SK-N-DZ (cell line): ENCODE measurements around the gene SYNPO.

Experiments
- DNase-seq: peaks from one replicate; pipeline ENCODE4 v3.0.0-alpha.2; 2015; ENCODE audit warnings: low spot score

SYNPO gene

DNA sequence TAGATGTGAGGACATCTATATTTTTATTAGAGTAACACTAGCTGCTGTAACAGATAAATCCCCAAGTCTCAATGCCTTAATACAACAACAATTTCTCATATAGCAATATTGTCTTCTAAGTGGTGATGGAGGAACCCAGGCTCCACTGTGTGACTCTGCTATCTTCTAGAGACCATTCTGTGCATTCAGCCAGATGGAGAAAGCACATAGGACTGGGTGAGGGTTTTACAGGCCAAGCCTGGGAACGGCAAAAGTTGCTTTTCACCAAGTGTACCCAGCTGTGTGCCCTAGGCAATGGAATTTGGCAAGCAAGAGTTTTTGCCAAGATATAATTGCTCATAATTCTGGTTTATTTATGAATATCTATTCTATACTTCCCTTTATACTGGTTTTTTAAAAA is 48.7 kb downstream of the SYNPO start:
- no peak for DNase-seq

DNA sequence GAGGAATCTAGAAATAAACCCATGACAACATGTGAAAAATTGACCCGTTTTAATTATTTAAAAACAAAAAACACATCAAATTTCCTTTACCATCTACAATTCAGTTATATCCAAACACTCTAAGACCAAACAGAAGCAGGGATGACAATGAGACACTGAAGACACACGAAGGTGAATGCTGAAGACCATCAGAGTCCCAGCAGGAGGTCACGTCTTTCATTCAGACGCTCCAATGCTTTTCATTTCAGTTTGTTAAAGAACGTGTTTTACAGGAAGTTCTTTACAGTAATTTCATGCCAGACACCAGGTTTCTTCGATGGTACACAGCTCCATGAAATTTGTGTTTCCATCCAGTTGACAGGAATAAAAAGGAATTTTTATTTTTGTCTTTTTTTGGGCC is 50.3 kb downstream of the SYNPO start:
- no peak for DNase-seq

DNA sequence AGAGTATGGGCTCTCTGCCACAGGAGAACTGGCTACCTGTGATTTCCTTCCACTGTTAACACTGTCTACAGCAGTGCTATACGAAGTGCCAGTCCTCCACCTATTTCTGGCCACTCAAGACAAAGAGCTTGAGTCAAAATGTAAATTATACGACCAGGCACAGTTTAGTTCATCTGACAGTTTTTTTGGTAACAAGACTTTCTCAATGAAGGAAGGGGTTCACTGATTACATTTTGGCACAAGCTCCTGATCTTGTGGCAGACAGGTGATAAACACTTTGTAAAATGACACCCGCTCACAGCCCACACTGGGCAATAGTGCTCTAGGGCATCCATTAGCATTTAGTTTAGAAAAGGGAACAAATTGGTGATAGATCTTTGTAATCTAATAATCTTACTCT is 51.8 kb downstream of the SYNPO start:
- no peak for DNase-seq

DNA sequence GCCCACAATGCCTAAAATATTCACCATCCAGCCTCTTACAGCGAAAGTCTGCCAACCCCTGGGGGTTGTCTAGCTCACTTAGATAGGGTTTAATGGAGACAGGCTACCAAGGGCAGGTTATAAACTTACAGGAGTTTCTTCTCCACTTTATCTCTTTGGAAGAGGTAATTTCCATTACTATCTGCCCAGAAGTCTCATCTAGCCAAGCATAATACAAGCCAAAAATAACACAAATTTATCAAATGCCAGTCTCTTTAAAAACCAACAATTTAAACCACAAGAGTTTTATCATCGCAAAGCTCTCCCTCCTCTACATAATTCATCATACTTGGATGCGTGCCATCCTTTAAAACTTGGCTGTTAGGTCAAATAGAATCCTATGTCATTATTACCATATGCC is 54.2 kb downstream of the SYNPO start:
- DNase-seq, result no peak

DNA sequence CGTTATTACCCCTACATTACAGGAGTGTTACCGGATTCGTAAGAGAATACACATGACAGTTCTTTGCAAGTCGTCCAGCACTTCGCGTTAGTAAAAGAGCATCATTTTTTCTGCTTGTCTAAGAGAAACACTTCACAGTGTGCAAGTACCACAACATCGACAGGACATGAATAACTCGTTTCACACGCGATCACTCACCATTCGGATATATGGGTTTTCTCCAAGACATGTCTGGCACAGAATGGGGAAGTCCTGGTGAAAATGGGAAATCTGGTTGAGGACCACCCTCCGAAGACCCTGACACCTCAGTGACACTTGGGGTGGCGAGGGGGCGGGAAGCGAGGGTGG is 59.8 kb downstream of the SYNPO start:
- no peak for DNase-seq

DNA sequence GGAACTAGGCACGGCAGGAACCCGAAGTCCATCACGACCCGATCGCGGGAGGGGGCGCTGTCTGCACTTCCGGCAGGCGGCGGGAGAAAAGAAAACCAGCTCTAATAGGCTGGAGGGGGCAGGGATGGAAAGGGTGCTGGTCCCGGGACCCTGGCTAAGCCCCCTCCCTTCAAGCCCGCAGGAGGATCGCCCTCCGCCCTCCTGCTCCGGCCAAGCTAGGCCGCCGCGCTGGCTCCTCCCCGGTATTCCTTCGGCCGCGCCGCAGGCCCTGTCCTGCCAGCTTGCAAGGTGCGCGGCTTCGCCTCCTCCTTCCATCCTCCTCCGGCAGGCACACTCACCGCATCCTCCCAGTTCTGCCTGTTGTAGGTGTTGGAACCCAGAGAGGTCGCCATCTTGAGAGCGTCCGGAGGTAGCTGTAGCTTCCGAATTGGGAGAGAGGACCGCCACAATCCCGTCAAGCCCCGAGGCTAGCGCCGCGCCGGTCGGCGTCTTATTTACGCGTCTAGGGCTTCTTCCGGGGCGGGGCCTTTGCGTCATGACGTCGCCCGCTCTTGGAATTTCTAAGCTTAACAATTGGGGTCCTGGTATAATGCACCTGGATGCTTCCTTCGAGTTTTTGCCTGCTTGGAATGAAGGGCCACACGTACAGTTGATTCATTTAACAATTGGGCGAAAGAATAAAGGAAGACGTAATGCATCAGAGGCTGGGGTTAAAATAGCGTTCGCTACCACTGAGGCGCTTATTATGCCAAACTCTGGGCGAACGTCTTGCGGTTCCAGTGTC is 60.3 kb downstream of the SYNPO start, which contains the start of gene RBM22:
Gene RBM22, minus strand, starts transcription at position 469 of the 784 bp plus-strand sequence. Its CDS starts 77 bp downstream, at position 392.
- DNase-seq, result peak; percentile 91

DNA sequence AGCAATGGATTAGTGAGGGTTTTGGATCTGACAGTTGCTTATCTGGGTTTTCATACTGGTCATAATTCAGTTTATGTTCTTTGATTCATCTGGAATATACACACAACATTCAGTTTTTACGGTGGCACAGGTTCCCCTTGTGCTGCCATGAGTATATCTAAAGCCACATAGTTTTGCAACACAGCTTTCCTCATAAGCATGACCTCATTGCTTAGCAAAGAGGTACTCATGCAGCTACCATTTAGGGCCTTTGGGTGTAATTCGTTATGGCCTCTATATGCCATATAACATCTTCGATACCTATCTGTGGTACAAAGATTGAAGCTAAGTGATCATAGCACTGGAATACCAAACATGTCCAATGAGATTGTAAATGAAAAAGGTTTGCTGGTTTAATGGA is 63.3 kb downstream of the SYNPO start:
- no peak for DNase-seq

DNA sequence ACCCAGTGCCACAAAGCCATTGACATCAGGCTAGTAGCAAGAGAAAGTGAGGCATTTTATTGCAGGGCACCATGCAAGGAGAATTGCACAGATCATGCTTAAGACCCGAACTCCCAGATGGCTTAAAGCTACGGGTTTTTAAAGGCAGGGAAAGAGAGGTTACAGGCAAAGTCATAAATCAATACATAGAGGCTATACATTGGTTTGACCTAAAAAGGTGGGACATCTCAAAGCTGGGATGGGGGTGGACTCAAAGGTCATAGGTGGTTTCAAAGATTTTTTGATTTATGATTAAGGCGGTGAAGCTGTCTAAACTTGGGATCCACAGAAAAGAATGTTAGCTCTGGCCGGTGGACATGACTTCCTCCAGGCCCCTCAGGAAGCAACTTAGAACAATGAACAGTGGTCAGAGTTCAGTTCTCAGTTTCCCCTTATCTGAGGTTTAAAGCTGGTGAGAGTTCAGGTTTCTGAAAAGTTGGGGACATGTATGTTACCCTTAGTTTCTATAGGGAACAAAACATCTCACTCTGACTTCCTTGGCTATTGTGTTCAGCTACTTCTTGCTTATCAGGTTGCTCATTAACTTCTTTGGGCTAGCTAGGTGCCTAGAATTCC is 66.4 kb downstream of the SYNPO start:
- DNase-seq, result no peak
